WTC11 (cell line): ENCODE data around the gene EXOC4. TPM values are rescaled to one million over a fixed set of nuclear protein-coding genes. Genes with fewer than 3 reads are reported as not detected.
A peak's percentile ranks its signal among the peaks of the same experiment; 100 is the strongest.

Experiments
- ATAC-seq: fragments of 200-7000 bp; cut with Tn5 transposase; 2 replicates; pipeline ENCODE4 v1.10.0; 2021; ENCODE audit warnings: mild to moderate bottlenecking, moderate library complexity
- CTCF ChIA-PET: fragments of 300-600 bp; sonication (Branson Sonifier 250); formaldehyde crosslinking; loops from one replicate; lab custom pipeline; 2021; ENCODE audit warnings: antibody characterized with exemption; lab: Charles Lee
- POLR2A ChIA-PET: fragments of 350-600 bp; sonication (Branson Sonifier 250); formaldehyde crosslinking; loops from one replicate; lab custom pipeline; 2021; ENCODE audit warnings: antibody characterized with exemption; lab: Charles Lee
- DNase-seq: peaks from one replicate; pipeline ENCODE4 v3.0.0; 2021; ENCODE audit warnings: low spot score
- H3K27ac Mint-ChIP-seq: 2 replicates; pipeline ENCODE4 v1.8.0; 2021; ENCODE audit warnings: mixed read lengths
- H3K27me3 Mint-ChIP-seq: 2 replicates; pipeline ENCODE4 v1.8.0; 2021; ENCODE audit warnings: low read depth, mild to moderate bottlenecking, moderate library complexity, mixed read lengths
- H3K36me3 Mint-ChIP-seq: 2 replicates; pipeline ENCODE4 v1.8.0; 2021; ENCODE audit warnings: mixed read lengths
- H3K4me1 Mint-ChIP-seq: 2 replicates; pipeline ENCODE4 v1.8.0; 2022; ENCODE audit warnings: mixed read lengths
- H3K4me3 Mint-ChIP-seq: 2 replicates; pipeline ENCODE4 v1.8.0; 2021; ENCODE audit warnings: mild to moderate bottlenecking, moderate library complexity, mixed read lengths
- H3K9me3 Mint-ChIP-seq: 2 replicates; pipeline ENCODE4 v1.8.0; 2021; ENCODE audit warnings: mixed read lengths
- ATF1 ChIP-seq: sonication (generic); formaldehyde crosslinking; IDR thresholded peaks from 2 replicates; pipeline ENCODE4 v1.8.1; 2023; ENCODE audit warnings: mild to moderate bottlenecking, moderate library complexity, missing genetic modification reagents
- ATF2 ChIP-seq: sonication (generic); formaldehyde crosslinking; IDR thresholded peaks from 2 replicates; pipeline ENCODE4 v1.8.1; 2022; ENCODE audit warnings: low read depth, missing genetic modification reagents, borderline replicate concordance
- ATF3 ChIP-seq: sonication (generic); formaldehyde crosslinking; conservative IDR thresholded peaks from 2 replicates; pipeline ENCODE4 v1.8.1; 2022; ENCODE audit warnings: mild to moderate bottlenecking, missing genetic modification reagents
- E2F5 ChIP-seq: sonication (generic); formaldehyde crosslinking; IDR thresholded peaks from 2 replicates; pipeline ENCODE4 v1.8.1; 2022; ENCODE audit warnings: mild to moderate bottlenecking, moderate library complexity, missing genetic modification reagents
- GRHL2 ChIP-seq: fragments of 250-450 bp; sonication (Bioruptor Pico); IDR thresholded peaks from 2 replicates; pipeline ENCODE4 v1.8.0; 2022; ENCODE audit warnings: mild to moderate bottlenecking, moderate library complexity; ENCODE audit not compliant: insufficient replicate concordance, severe bottlenecking
- HMGA2 ChIP-seq: fragments of 250-450 bp; sonication (Bioruptor Pico); IDR thresholded peaks from 2 replicates; pipeline ENCODE4 v1.4.0; 2021; ENCODE audit warnings: mild to moderate bottlenecking, moderate library complexity
- HMGXB4 ChIP-seq: sonication (generic); formaldehyde crosslinking; IDR thresholded peaks from 2 replicates; pipeline ENCODE4 v1.8.1; 2023; ENCODE audit warnings: mild to moderate bottlenecking, moderate library complexity, missing genetic modification reagents
- IRF2 ChIP-seq: sonication (generic); formaldehyde crosslinking; IDR thresholded peaks from 2 replicates; pipeline ENCODE4 v1.8.0; 2022; ENCODE audit warnings: low read depth, missing genetic modification reagents, borderline replicate concordance
- KAT7 ChIP-seq: sonication (generic); formaldehyde crosslinking; IDR thresholded peaks from 2 replicates; pipeline ENCODE4 v1.8.1; 2023; ENCODE audit warnings: missing genetic modification reagents, mild to moderate bottlenecking, borderline replicate concordance
- MAX ChIP-seq: sonication (generic); formaldehyde crosslinking; IDR thresholded peaks from 2 replicates; pipeline ENCODE4 v1.8.0; 2022; ENCODE audit warnings: mild to moderate bottlenecking, missing genetic modification reagents
- MXD4 ChIP-seq: fragments of 250-450 bp; sonication (Bioruptor Pico); IDR thresholded peaks from 2 replicates; pipeline ENCODE4 v1.8.0; 2021; ENCODE audit warnings: mild to moderate bottlenecking, moderate library complexity, borderline replicate concordance
- NFE2L1 ChIP-seq: sonication (generic); formaldehyde crosslinking; IDR thresholded peaks from 2 replicates; pipeline ENCODE4 v1.8.1; 2023; ENCODE audit warnings: missing genetic modification reagents
- NR3C1 ChIP-seq: sonication (generic); formaldehyde crosslinking; conservative IDR thresholded peaks from 2 replicates; pipeline ENCODE4 v1.8.1; 2023; ENCODE audit warnings: low read depth, mild to moderate bottlenecking, missing genetic modification reagents
- PRRX2 ChIP-seq: fragments of 250-450 bp; sonication (Bioruptor Pico); IDR thresholded peaks from 2 replicates; pipeline ENCODE4 v1.8.0; 2021; ENCODE audit warnings: mild to moderate bottlenecking
- SMAD3 ChIP-seq: sonication (generic); formaldehyde crosslinking; IDR thresholded peaks from 2 replicates; pipeline ENCODE4 v1.8.0; 2022; ENCODE audit warnings: missing genetic modification reagents, mild to moderate bottlenecking, borderline replicate concordance
- SMAD4 ChIP-seq: sonication (generic); formaldehyde crosslinking; IDR thresholded peaks from 2 replicates; pipeline ENCODE4 v1.8.0; 2022; ENCODE audit warnings: mild to moderate bottlenecking, missing genetic modification reagents
- TP53 ChIP-seq: sonication (generic); formaldehyde crosslinking; IDR thresholded peaks from 2 replicates; pipeline ENCODE4 v1.8.1; 2023; ENCODE audit warnings: mild to moderate bottlenecking, missing genetic modification reagents
- ZBTB21 ChIP-seq: sonication (generic); formaldehyde crosslinking; IDR thresholded peaks from 2 replicates; pipeline ENCODE4 v1.8.1; 2023; ENCODE audit warnings: mild to moderate bottlenecking, missing genetic modification reagents, borderline replicate concordance
- ZNF232 ChIP-seq: sonication (generic); formaldehyde crosslinking; IDR thresholded peaks from 2 replicates; pipeline ENCODE4 v1.8.0; 2022; ENCODE audit warnings: mild to moderate bottlenecking, missing genetic modification reagents
- ZNF281 ChIP-seq: sonication (generic); formaldehyde crosslinking; IDR thresholded peaks from 2 replicates; pipeline ENCODE4 v1.8.0; 2023; ENCODE audit warnings: mild to moderate bottlenecking, missing genetic modification reagents
- ZNF416 ChIP-seq: fragments of 250-450 bp; sonication (Bioruptor Pico); IDR thresholded peaks from 2 replicates; pipeline ENCODE4 v1.9.0; 2021; ENCODE audit warnings: mild to moderate bottlenecking, inconsistent platforms
- ZNF423 ChIP-seq: fragments of 250-450 bp; sonication (Bioruptor Pico); IDR thresholded peaks from 2 replicates; pipeline ENCODE4 v2.1.2; 2022; ENCODE audit warnings: mild to moderate bottlenecking, moderate library complexity
- ZNF425 ChIP-seq: fragments of 250-450 bp; sonication (Bioruptor Pico); conservative IDR thresholded peaks from 2 replicates; pipeline ENCODE4 v1.9.0; 2021; ENCODE audit warnings: mild to moderate bottlenecking
- ZNF671 ChIP-seq: fragments of 250-450 bp; sonication (Bioruptor Pico); IDR thresholded peaks from 2 replicates; pipeline ENCODE4 v1.8.0; 2021; ENCODE audit warnings: mild to moderate bottlenecking
- total RNA-seq: library from RNA; stranded (reverse); gene quantifications from 3 replicates; pipeline ENCODE4 v1.2.3, GENCODE V29; 2021

The EXOC4 gene
- total RNA-seq, 1 experiment from 2014 or later: 62.0 TPM

- POLR2A ChIA-PET: no interaction called here
- Mint-ChIP-seq H3K36me3 (no peaks in the 10 kb centered on the region; the same call in 1 of the 2 replicates), H3K9me3 (peaks cover 16% of the 10 kb centered on the region), H3K4me1 (peaks cover 10% of the 10 kb centered on the region), H3K27me3 (no peaks in the 10 kb centered on the region), H3K27ac (no peak overlapping the region), H3K4me3 (no peak overlapping the region)
- TF ChIP-seq ATF1 (CRISPR knock-in tag): no peak
- TF ChIP-seq HMGXB4 (CRISPR knock-in tag): no peak
- TF ChIP-seq KAT7 (CRISPR knock-in tag): no peak
- no peak for TF ChIP-seq TP53 (CRISPR knock-in tag)
- no peak for TF ChIP-seq ATF2 (CRISPR knock-in tag)
- TF ChIP-seq PRRX2 (CRISPR knock-in tag): no peak
- TF ChIP-seq NR3C1 (CRISPR knock-in tag): no peak
- no peak for TF ChIP-seq ZNF281 (CRISPR knock-in tag)
- TF ChIP-seq ZNF423 (CRISPR knock-in tag): no peak
- no peak for TF ChIP-seq ZBTB21 (CRISPR knock-in tag)
- TF ChIP-seq E2F5: no peak
- TF ChIP-seq SMAD3 (CRISPR knock-in tag): no peak
- no peak for TF ChIP-seq IRF2 (CRISPR knock-in tag)
- CTCF ChIA-PET: no interaction called here
- ATAC-seq (no peak), DNase-seq (no peak)
Measured at GRCh38 chr7:133248901-133249300, 4.0 kb upstream of the EXOC4 start.

- Mint-ChIP-seq H3K4me3 (peak overlapping the region; percentile 94), H3K4me1 (peaks cover 15% of the 10 kb centered on the region), H3K27ac (no peak overlapping the region), H3K27me3 (no peaks in the 10 kb centered on the region), H3K36me3 (no peaks in the 10 kb centered on the region; the same call in 1 of the 2 replicates), H3K9me3 (peaks cover 16% of the 10 kb centered on the region)
- no peak for TF ChIP-seq TP53 (CRISPR knock-in tag)
- TF ChIP-seq ATF3 (CRISPR knock-in tag): no peak
- TF ChIP-seq ZNF232: no peak
- TF ChIP-seq GRHL2 (CRISPR knock-in tag): no peak
- no peak for TF ChIP-seq ATF2 (CRISPR knock-in tag)
- TF ChIP-seq ZNF425: no peak
- no peak for TF ChIP-seq IRF2 (CRISPR knock-in tag)
- no peak for TF ChIP-seq NFE2L1 (CRISPR knock-in tag)
- no peak for TF ChIP-seq SMAD4 (CRISPR knock-in tag)
- no peak for TF ChIP-seq ZNF671 (CRISPR knock-in tag)
- no peak for TF ChIP-seq MXD4 (CRISPR knock-in tag)
- TF ChIP-seq HMGA2 (CRISPR knock-in tag): no peak
- TF ChIP-seq MAX (CRISPR knock-in tag): no peak
- TF ChIP-seq ZNF416 (CRISPR knock-in tag): no peak
- POLR2A ChIA-PET: no interaction called here
- DNase-seq (no peak), ATAC-seq (no peak)
- CTCF ChIA-PET: interaction anchor here (0.5 to 1.8 kb wide), 3 partner anchors 10 to 919 kb away, joined by 3 to 11 read pairs (median 5); no protein-coding TSS in a partner anchor
Measured at GRCh38 chr7:133252506-133252857, 396 bp upstream of the EXOC4 start.
